ENCODE data around the gene RAD51D. TPM values are rescaled to one million over a fixed set of nuclear protein-coding genes. Genes with fewer than 3 reads are reported as not detected.
A peak's percentile ranks its signal among the peaks of the same experiment; 100 is the strongest.
"Not testable (repeated sequence)": the region's sequence is repeated elsewhere in the genome, so short reads cannot be mapped to it uniquely, and the experiment has no call there.

Gene RAD51D
- total RNA-seq, 1 donor from 2014 or later = 3.7 TPM

DNA sequence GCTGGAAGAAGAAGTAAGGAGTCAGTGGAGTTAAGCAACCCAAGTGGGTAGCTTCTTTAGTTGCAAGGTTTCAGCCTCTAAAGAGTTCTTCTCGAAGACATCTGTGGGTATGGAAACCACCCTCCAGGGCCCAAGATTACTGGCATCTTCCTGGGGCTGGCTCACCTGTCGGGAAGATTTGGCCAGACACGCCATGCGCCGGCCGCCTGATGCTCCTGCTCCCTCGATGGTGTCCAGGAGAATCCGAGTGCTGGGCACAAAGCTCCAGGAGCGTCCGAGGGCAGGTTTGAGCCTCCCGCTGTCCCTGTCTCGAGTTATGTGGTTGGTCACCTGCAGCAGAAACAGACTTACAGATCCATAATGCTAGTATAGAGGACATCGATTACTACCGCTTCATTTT is 18.6 kb downstream of the RAD51D start:
- Histone ChIP-seq H3K27ac (ENCODE audit: low read depth, low read length) (no peak overlapping the region), H3K9ac (ENCODE audit: low read depth in 1 of 3, low read length in 3 of 3) (no peak overlapping the region), H3K4me1 (ENCODE audit: control insufficient read depth in 3 of 3, insufficient read depth in 3 of 3, low read length in 3 of 3) (no peaks in the 10 kb centered on the region), H3K27me3 (ENCODE audit: control insufficient read depth in 3 of 3, insufficient read depth in 3 of 3, low read length in 3 of 3) (no peaks in the 10 kb centered on the region), H3K9me3 (ENCODE audit: control insufficient read depth in 3 of 3, low read length in 3 of 3) (no peaks in the 10 kb centered on the region), H3K36me3 (ENCODE audit: control insufficient read depth in 3 of 3, insufficient read depth in 3 of 3, low read length in 3 of 3) (peaks cover 23 to 25% (median 24%) of the 10 kb centered on the region in 3 donors), H3K4me3 (ENCODE audit: low read length in 3 of 3) (no peak overlapping the region)

GRCh38 chr17:35099908-35100307 is 19.8 kb downstream of the RAD51D start:
- H3K4me1 ChIP-seq (ENCODE audit: control insufficient read depth in 3 of 3, insufficient read depth in 3 of 3, low read length in 3 of 3) = no peaks in the 10 kb centered on the region
- no peaks in the 10 kb centered on the region for H3K27me3 ChIP-seq (ENCODE audit: control insufficient read depth in 3 of 3, insufficient read depth in 3 of 3, low read length in 3 of 3)
- H3K9ac ChIP-seq (ENCODE audit: low read depth in 1 of 3, low read length in 3 of 3) = no peak overlapping the region
- no peaks in the 10 kb centered on the region for H3K9me3 ChIP-seq (ENCODE audit: control insufficient read depth in 3 of 3, low read length in 3 of 3)
- H3K27ac ChIP-seq (ENCODE audit: low read depth, low read length) = no peak overlapping the region
- peaks cover 16 to 21% (median 21%) of the 10 kb centered on the region in 3 donors for H3K36me3 ChIP-seq (ENCODE audit: control insufficient read depth in 3 of 3, insufficient read depth in 3 of 3, low read length in 3 of 3)
- no peak overlapping the region for H3K4me3 ChIP-seq (ENCODE audit: low read length in 3 of 3)

- Histone ChIP-seq H3K9me3 (ENCODE audit: control insufficient read depth in 3 of 3, low read length in 3 of 3) (no peaks in the 10 kb centered on the region), H3K36me3 (ENCODE audit: control insufficient read depth in 3 of 3, insufficient read depth in 3 of 3, low read length in 3 of 3) (peaks cover 15 to 21% (median 16%) of the 10 kb centered on the region in 3 donors), H3K27me3 (ENCODE audit: control insufficient read depth in 3 of 3, insufficient read depth in 3 of 3, low read length in 3 of 3) (no peaks in the 10 kb centered on the region), H3K4me3 (ENCODE audit: low read length in 3 of 3) (no peak overlapping the region), H3K9ac (ENCODE audit: low read depth in 1 of 3, low read length in 3 of 3) (no peak overlapping the region), H3K4me1 (ENCODE audit: control insufficient read depth in 3 of 3, insufficient read depth in 3 of 3, low read length in 3 of 3) (no peaks in the 10 kb centered on the region), H3K27ac (ENCODE audit: low read depth, low read length) (no peak overlapping the region)
These were observed 21.9 kb downstream of the RAD51D start for GRCh38 chr17:35097776-35098175.

GRCh38 chr17:35095741-35096140 is 23.9 kb downstream of the RAD51D start:
- H3K9ac ChIP-seq (ENCODE audit: low read depth in 1 of 3, low read length in 3 of 3) = no peak overlapping the region
- H3K4me1 ChIP-seq (ENCODE audit: control insufficient read depth in 3 of 3, insufficient read depth in 3 of 3, low read length in 3 of 3) = no peaks in the 10 kb centered on the region
- H3K9me3 ChIP-seq (ENCODE audit: control insufficient read depth in 3 of 3, low read length in 3 of 3) = no peaks in the 10 kb centered on the region
- no peak overlapping the region for H3K27ac ChIP-seq (ENCODE audit: low read depth, low read length)
- H3K4me3 ChIP-seq (ENCODE audit: low read length in 3 of 3) = no peak overlapping the region
- no peaks in the 10 kb centered on the region for H3K27me3 ChIP-seq (ENCODE audit: control insufficient read depth in 3 of 3, insufficient read depth in 3 of 3, low read length in 3 of 3)
- H3K36me3 ChIP-seq (ENCODE audit: control insufficient read depth in 3 of 3, insufficient read depth in 3 of 3, low read length in 3 of 3) = peaks cover 8 to 12% (median 10%) of the 10 kb centered on the region in 3 donors

DNA sequence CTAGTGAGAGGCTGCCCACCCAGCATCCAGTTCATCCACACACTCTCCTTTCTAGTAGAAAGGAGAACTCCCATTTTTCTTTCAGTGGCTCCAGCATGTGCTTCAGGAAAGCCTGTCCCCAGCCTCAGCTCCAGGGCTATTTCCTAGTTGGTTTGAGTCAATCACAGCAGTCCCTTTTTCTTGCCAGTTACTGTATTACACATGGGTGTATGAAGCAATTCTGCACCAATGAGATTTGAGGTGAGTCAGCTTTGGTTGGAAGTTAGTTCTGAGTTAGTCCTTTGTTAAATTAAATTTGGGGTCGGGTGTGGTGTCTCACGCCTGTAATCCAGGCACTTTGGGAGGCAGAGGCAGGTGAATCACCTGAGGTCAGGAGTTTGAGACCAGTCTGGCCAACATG is 24.8 kb downstream of the RAD51D start:
- no peak overlapping the region for H3K9ac ChIP-seq (ENCODE audit: low read depth in 1 of 3, low read length in 3 of 3)

GRCh38 chr17:35090707-35091106 is 29.0 kb downstream of the RAD51D start:
- H3K4me1 ChIP-seq (ENCODE audit: control insufficient read depth in 3 of 3, insufficient read depth in 3 of 3, low read length in 3 of 3) = peaks cover 11 to 21% (median 13%) of the 10 kb centered on the region in 3 donors
- H3K4me3 ChIP-seq (ENCODE audit: low read length in 3 of 3); H3K9me3 ChIP-seq (ENCODE audit: control insufficient read depth in 3 of 3, low read length in 3 of 3); H3K27me3 ChIP-seq (ENCODE audit: control insufficient read depth in 3 of 3, insufficient read depth in 3 of 3, low read length in 3 of 3); H3K27ac ChIP-seq (ENCODE audit: low read depth, low read length); H3K36me3 ChIP-seq (ENCODE audit: control insufficient read depth in 3 of 3, insufficient read depth in 3 of 3, low read length in 3 of 3); H3K9ac ChIP-seq (ENCODE audit: low read depth in 1 of 3, low read length in 3 of 3): not testable (repeated sequence)

More for the DNA sequence above, 24.8 kb downstream of the RAD51D start:
- no peak overlapping the region for H3K27ac ChIP-seq (ENCODE audit: low read depth, low read length)
- H3K4me3 ChIP-seq (ENCODE audit: low read length in 3 of 3) = no peak overlapping the region
- no peaks in the 10 kb centered on the region for H3K9me3 ChIP-seq (ENCODE audit: control insufficient read depth in 3 of 3, low read length in 3 of 3)
- no peaks in the 10 kb centered on the region for H3K4me1 ChIP-seq (ENCODE audit: control insufficient read depth in 3 of 3, insufficient read depth in 3 of 3, low read length in 3 of 3)
- H3K36me3 ChIP-seq (ENCODE audit: control insufficient read depth in 3 of 3, insufficient read depth in 3 of 3, low read length in 3 of 3) = peaks cover 5 to 6% (median 5%) of the 10 kb centered on the region in 3 donors
- H3K27me3 ChIP-seq (ENCODE audit: control insufficient read depth in 3 of 3, insufficient read depth in 3 of 3, low read length in 3 of 3) = no peaks in the 10 kb centered on the region

GRCh38 chr17:35089586-35090296 is 29.9 kb downstream of the RAD51D start:
- H3K27ac ChIP-seq (ENCODE audit: low read depth, low read length) = peak overlapping the region; percentile 60
- H3K4me1 ChIP-seq (ENCODE audit: control insufficient read depth in 3 of 3, insufficient read depth in 3 of 3, low read length in 3 of 3) = peaks cover 11 to 21% (median 13%) of the 10 kb centered on the region in 3 donors
- peak overlapping the region; percentile 69 to 81 (median 79) for H3K9ac ChIP-seq (ENCODE audit: low read depth in 1 of 3, low read length in 3 of 3)

DNA sequence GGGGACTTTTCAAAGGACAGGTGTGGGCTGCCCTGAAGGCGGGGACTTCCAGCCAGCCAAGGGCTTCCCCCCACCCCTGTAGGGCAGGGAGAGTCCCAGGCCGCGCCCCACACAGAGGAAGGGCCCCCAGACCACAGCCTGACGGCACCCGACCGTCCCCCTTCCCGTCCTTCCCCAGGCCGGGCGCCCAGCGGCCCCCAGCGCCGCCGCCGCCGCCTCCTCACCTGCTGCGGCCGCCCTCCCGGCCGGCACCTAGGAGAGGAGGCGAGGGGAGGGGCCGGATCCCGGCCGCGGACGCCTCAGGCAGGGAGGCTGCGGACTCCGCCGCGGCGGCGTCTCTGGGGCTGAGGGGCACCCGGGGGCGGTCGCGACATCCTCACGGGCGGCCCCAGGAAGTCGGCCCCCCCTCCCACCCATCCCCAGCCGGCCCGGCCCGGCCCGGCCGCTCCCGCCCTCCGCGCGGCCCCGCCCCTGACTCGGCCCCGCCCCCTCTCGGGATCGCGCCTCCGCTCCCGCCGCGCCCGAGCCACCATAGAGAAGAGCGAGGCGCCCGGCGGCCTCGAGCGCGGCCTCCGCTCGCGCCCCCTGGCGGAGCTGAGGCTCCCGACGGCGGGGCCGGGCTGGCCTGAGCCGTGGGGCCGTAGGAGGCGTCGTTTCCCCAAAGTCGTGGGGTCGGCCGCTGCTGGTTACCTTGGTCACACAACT is 30.6 kb downstream of the RAD51D start:
- Histone ChIP-seq H3K4me1 (ENCODE audit: control insufficient read depth in 3 of 3, insufficient read depth in 3 of 3, low read length in 3 of 3) (peaks cover 11 to 21% (median 13%) of the 10 kb centered on the region in 3 donors), H3K9ac (ENCODE audit: low read depth in 1 of 3, low read length in 3 of 3) (peak overlapping the region; percentile 82 to 85 (median 84))

More at GRCh38 chr17:35089586-35090296, 29.9 kb downstream of the RAD51D start:
- Histone ChIP-seq H3K9me3 (ENCODE audit: control insufficient read depth in 3 of 3, low read length in 3 of 3) (no peaks in the 10 kb centered on the region), H3K4me3 (ENCODE audit: low read length in 3 of 3) (peak overlapping the region; percentile 52 to 76 (median 69)), H3K27me3 (ENCODE audit: control insufficient read depth in 3 of 3, insufficient read depth in 3 of 3, low read length in 3 of 3) (no peaks in the 10 kb centered on the region), H3K36me3 (ENCODE audit: control insufficient read depth in 3 of 3, insufficient read depth in 3 of 3, low read length in 3 of 3) (peaks cover 0 to 2% (median 0%) of the 10 kb centered on the region in 3 donors)

GRCh38 chr17:35088356-35088880 is 31.2 kb downstream of the RAD51D start:
- no peaks in the 10 kb centered on the region for H3K36me3 ChIP-seq (ENCODE audit: control insufficient read depth in 3 of 3, insufficient read depth in 3 of 3, low read length in 3 of 3)
- H3K9me3 ChIP-seq (ENCODE audit: control insufficient read depth in 3 of 3, low read length in 3 of 3) = no peaks in the 10 kb centered on the region

More for the DNA sequence above, 30.6 kb downstream of the RAD51D start:
- H3K27ac ChIP-seq (ENCODE audit: low read depth, low read length) = peak overlapping the region; percentile 60
- no peaks in the 10 kb centered on the region for H3K9me3 ChIP-seq (ENCODE audit: control insufficient read depth in 3 of 3, low read length in 3 of 3)
- H3K36me3 ChIP-seq (ENCODE audit: control insufficient read depth in 3 of 3, insufficient read depth in 3 of 3, low read length in 3 of 3) = no peaks in the 10 kb centered on the region
- peak overlapping the region; percentile 86 to 90 (median 87) for H3K4me3 ChIP-seq (ENCODE audit: low read length in 3 of 3)
- H3K27me3 ChIP-seq (ENCODE audit: control insufficient read depth in 3 of 3, insufficient read depth in 3 of 3, low read length in 3 of 3) = no peaks in the 10 kb centered on the region

More at GRCh38 chr17:35088356-35088880, 31.2 kb downstream of the RAD51D start:
- Histone ChIP-seq H3K27me3 (ENCODE audit: control insufficient read depth in 3 of 3, insufficient read depth in 3 of 3, low read length in 3 of 3) (no peaks in the 10 kb centered on the region), H3K27ac (ENCODE audit: low read depth, low read length) (peak overlapping the region; percentile 45), H3K4me3 (ENCODE audit: low read length in 3 of 3) (peak overlapping the region; percentile 86 to 90 (median 87)), H3K4me1 (ENCODE audit: control insufficient read depth in 3 of 3, insufficient read depth in 3 of 3, low read length in 3 of 3) (peaks cover 11 to 21% (median 13%) of the 10 kb centered on the region in 3 donors), H3K9ac (ENCODE audit: low read depth in 1 of 3, low read length in 3 of 3) (peak overlapping the region; percentile 82 to 85 (median 84))

All from skeletal muscle tissue (tissue), 4 donors.